ENCODE measurements around the gene FRK. TPM values are rescaled to one million over a fixed set of nuclear protein-coding genes. Genes with fewer than 3 reads are reported as not detected.
A peak's percentile ranks its signal among the peaks of the same experiment; 100 is the strongest.

FRK gene
- total RNA-seq, 3 donors from 2014 or later, result 8.0 to 25.8 (median 23.2) TPM

- no peak for ATAC-seq
- intact Hi-C loops (cut with DNase I, micrococcal nuclease), result no loop called here
These were observed 26.4 kb downstream of the FRK start for GRCh38 chr6:116034327-116034726.

DNA sequence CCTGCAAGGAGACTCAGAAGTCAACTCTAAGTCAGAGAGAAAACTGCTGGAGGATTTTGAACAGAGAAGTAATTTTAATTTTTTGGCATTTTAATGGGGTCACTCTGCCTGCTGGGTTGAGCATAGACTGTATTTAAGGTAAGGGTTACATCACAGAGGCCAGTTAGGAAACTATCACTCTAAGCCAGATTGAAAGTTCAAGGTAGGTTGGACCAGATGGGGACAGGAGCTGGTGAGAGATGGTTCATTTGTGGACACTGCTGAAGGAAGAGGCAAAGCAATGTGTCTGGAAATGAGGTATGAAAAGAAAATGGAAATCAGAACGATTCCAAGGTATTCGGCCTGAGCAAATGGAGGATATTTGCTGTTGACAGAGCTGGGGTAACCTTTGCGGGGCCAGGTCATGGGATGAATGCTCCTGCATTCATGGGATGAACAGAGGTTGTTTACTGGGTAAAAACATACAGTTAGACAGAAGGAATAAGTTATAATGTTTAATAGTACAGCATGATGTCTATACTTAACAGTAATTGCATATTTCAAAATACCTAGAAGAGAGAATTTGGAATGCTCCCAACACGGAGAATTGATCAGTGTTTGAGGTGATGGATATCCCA, 26.9 kb downstream of the FRK start:
- ATAC-seq (no peak), DNase-seq (no peak)
- TF ChIP-seq, protein P1, sequence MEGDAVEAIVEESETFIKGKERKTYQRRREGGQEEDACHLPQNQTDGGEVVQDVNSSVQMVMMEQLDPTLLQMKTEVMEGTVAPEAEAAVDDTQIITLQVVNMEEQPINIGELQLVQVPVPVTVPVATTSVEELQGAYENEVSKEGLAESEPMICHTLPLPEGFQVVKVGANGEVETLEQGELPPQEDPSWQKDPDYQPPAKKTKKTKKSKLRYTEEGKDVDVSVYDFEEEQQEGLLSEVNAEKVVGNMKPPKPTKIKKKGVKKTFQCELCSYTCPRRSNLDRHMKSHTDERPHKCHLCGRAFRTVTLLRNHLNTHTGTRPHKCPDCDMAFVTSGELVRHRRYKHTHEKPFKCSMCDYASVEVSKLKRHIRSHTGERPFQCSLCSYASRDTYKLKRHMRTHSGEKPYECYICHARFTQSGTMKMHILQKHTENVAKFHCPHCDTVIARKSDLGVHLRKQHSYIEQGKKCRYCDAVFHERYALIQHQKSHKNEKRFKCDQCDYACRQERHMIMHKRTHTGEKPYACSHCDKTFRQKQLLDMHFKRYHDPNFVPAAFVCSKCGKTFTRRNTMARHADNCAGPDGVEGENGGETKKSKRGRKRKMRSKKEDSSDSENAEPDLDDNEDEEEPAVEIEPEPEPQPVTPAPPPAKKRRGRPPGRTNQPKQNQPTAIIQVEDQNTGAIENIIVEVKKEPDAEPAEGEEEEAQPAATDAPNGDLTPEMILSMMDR (IDR thresholded peaks at IDR 0.05), result no peak
- Histone ChIP-seq H3K36me3 (ENCODE audit: low read depth) (no peaks in the 10 kb centered on the region), H3K9me3 (no peaks in the 10 kb centered on the region), H3K4me1 (ENCODE audit: low read depth) (peaks cover 8% of the 10 kb centered on the region), H3K4me3 (no peak overlapping the region)
- intact Hi-C loops (cut with DNase I, micrococcal nuclease), result no loop called here

More at GRCh38 chr6:116034327-116034726, 26.4 kb downstream of the FRK start:
- peaks cover 8% of the 10 kb centered on the region for H3K4me1 ChIP-seq (ENCODE audit: low read depth)
- TF ChIP-seq, protein P1 (IDR thresholded peaks at IDR 0.05), result no peak
- H3K4me3 ChIP-seq, result no peak overlapping the region
- no peaks in the 10 kb centered on the region for H3K36me3 ChIP-seq (ENCODE audit: low read depth)
- no peak for DNase-seq
- H3K9me3 ChIP-seq, result no peaks in the 10 kb centered on the region

GRCh38 chr6:116030770-116031169, 29.9 kb downstream of the FRK start:
- DNase-seq, result no peak
- H3K4me3 ChIP-seq, result no peak overlapping the region
- H3K36me3 ChIP-seq (ENCODE audit: low read depth), result no peaks in the 10 kb centered on the region
- no peaks in the 10 kb centered on the region for H3K9me3 ChIP-seq
- TF ChIP-seq, protein P1 (IDR thresholded peaks at IDR 0.05), result no peak
- intact Hi-C loops (cut with DNase I, micrococcal nuclease), result no loop called here
- no peaks in the 10 kb centered on the region for H3K4me1 ChIP-seq (ENCODE audit: low read depth)
- ATAC-seq, result no peak

- Histone ChIP-seq H3K36me3 (ENCODE audit: low read depth) (no peaks in the 10 kb centered on the region), H3K4me3 (no peak overlapping the region), H3K9me3 (no peaks in the 10 kb centered on the region), H3K4me1 (ENCODE audit: low read depth) (no peaks in the 10 kb centered on the region)
- DNase-seq (no peak), ATAC-seq (no peak)
- TF ChIP-seq, protein P1 (IDR thresholded peaks at IDR 0.05), result no peak
- intact Hi-C loops (cut with DNase I, micrococcal nuclease), result no loop called here
These were observed 31.2 kb downstream of the FRK start for GRCh38 chr6:116029535-116029934.

DNA sequence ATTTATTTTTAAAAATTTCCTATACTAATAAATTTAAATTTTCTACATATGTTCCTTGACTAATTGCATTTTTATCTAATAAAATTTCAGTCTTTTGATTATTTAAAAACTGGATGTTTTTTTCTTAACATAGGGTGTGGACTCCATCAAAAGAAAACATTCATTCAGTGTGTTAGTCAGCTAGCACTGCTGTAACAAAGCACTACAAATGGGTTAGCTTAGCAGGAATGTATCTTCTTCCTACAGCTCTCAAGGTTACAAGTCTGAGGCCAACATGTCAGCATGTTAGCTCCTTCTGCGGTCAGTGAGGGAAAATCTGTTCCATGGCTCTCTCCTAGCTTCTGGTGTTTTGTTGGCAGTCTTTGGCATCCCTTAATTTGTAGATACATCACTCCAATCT, 32.5 kb downstream of the FRK start:
- Histone ChIP-seq H3K9me3 (no peaks in the 10 kb centered on the region), H3K4me1 (ENCODE audit: low read depth) (no peaks in the 10 kb centered on the region), H3K4me3 (no peak overlapping the region), H3K36me3 (ENCODE audit: low read depth) (no peaks in the 10 kb centered on the region)
- intact Hi-C loops (cut with DNase I, micrococcal nuclease), result no loop called here
- DNase-seq (no peak), ATAC-seq (peak; percentile 19)
- TF ChIP-seq, protein P1 (IDR thresholded peaks at IDR 0.05), result no peak

GRCh38 chr6:116027801-116028200, 32.9 kb downstream of the FRK start:
- Histone ChIP-seq H3K9me3 (no peaks in the 10 kb centered on the region), H3K4me1 (ENCODE audit: low read depth) (no peaks in the 10 kb centered on the region), H3K36me3 (ENCODE audit: low read depth) (no peaks in the 10 kb centered on the region), H3K4me3 (no peak overlapping the region)
- ATAC-seq (peak; percentile 51), DNase-seq (no peak)
- TF ChIP-seq, protein P1 (IDR thresholded peaks at IDR 0.05), result no peak
- intact Hi-C loops (cut with DNase I, micrococcal nuclease), result no loop called here
